NCI-H82 treated with DMSO at 0.1 percent for 48 hours (cell line): Measurements from ENCODE around the gene RGS3.
"Not testable (repeated sequence)": the region's sequence is repeated elsewhere in the genome, so short reads cannot be mapped to it uniquely, and the experiment has no call there.

Experiments used
- DNase-seq: peaks from one replicate; lab custom pipeline; 2025; ENCODE audit not compliant: unreplicated experiment; lab: John Stamatoyannopoulos, UW

Gene RGS3

DNA sequence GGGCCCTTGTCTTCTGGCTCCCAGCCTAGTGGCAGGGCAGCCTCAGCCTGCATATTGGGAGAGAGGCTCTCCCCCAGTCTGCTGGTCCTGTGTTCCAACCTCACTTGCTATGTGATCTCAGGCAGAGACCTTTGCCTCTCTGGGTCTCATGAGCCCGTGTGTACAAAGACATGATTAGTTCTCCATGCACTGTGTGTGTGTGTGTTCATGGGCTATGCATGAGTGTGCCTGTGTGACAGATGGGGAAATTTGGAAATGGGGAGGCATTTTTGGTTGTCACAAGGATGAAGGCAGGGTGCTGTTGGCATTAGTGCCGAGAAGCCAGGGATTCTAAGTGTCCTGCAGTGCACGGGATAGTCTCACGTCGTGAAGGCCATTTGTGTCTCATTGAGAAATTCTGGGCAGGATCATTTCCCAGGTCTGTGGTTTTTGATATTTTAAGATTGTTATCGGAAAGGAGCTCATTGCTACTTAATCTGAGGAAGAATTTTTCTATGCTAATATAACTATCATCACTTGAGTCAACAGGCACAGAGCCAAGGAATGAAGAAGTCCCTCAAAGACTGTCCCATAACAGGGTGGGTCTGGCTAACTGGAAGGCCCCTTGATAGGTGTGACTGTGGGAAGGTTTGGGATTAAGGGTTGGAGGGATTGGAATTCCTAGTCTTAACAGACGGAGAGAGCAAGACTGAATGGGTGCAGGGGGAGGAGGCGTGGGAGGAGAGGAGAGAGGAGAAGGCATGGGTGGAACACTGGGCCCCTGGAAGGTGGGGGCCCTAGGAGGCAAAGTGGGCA lies 168.5 kb downstream of the RGS3 start:
- DNase-seq: no peak

DNA sequence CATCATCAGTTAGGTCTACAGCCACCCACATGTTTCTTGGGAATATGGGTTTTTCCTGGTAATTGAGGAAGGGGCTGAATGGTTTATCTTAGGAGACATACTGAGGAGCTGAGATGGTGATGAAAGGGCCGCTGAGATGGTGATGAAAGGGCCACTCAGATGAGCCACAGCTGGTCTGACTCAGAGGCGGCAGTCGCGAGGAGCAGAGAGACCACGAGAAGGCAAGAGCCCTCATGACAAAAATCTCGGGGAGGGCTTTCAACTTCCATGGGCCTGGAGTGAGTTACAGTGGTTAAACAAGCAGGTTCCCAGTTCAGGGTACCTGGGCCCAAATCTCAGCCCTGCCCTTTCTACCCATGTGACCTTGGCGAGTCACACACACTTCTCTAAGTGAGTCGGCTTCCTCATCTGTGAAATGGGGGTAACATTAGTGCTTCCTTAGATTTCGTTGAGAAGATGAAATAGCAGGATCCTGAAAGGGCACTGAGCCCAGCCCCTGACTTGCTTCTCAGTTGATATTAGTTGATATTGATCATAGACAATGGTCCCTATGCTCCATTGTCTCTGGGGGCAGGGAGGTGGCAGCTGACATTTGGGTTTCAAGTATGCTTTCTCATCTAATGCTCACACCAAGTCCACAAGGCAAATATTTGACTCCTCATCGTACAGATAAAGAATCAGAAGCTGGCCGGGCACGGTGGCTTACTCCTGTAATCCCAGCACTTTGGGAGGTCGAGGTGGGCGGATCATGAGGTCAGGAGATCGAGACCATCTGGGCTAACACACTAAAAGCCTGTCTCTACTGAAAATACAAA lies 169.5 kb downstream of the RGS3 start:
- DNase-seq: no peak

DNA sequence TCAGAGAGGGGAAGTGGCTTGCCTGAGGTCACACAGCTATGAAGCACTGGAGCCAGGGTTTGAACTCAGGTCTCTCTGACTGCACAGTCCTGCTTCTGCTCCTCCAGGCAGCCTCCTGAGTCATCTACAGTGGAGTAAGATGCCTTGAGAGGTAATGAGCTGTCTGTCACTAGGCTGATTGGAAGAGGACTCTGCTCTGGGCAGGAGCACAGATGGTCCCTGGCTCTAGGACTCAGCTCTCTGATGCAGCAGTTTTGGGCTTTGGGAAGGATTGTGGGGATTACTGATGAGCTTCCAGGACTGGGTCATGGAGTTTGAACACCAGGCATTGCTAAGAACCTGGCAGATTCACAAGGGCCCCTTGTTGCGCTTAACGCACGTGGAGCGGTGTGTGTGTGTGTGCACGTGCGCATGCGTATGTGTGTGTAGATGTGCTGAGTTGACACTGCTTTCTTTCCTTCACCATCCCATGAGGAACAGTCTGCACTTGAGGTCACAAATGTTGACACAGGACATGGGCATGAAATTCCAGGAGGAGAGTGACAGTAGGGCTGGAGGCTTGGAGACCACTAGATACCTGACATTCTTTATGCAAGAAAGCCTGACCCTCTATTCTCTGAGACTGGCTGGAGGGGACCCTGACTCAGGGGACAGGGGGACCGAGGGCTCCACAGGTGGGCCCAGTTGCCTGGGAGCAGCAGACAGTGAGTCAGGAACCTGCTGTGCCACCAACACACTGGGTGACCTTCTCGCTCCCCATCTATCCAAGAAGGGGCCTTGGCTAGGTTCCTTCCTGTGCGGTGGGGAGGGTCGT lies 170.5 kb downstream of the RGS3 start:
- peak; percentile 97 for DNase-seq

DNA sequence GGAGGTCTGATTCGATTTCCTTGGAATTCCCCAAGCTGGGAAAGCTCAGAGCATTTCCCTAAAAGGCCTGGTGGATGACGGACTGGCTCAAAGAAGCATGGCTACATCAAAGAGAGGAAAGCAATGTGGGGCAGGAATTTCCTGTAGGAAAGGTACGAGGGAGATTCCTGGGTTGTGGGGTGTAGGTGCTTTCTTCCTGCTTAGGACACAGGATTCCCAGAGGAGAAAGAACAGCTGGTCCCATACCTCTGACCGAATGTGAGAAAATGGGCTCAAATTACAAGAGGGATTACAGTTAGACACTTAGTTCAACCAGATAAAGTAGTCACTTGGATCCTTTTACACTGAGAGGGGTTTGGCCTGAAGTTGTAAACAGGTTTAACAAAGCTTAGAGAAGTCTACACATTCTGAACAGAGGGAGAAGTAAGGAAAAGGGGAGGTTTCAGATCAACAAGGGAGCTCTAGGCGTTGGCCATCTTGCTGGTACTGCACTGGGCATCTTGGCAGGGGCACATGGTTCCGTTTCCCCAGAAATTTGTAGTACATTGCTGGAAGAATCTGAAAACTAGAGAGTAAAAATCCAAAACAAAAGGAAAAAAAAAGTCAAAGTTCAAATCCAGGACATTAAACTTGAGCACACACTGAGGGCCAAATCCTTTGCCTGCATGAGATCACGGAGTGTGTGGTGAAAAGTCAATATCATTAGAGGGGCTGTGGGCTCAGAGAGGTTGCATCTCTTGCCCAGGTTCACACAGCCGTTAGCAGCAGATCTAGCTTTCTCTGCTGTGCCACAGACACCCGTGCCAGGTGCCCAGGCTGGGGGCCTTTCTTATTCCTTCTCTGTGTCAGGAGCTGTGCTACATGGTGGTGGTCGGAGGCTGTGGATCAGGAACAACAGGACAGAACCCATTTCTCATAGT lies 171.3 kb downstream of the RGS3 start:
- DNase-seq: peak; percentile 98

GRCh38 chr9:113635586-113635985 lies 172.1 kb downstream of the RGS3 start:
- no peak for DNase-seq

GRCh38 chr9:113636165-113636564 lies 172.6 kb downstream of the RGS3 start:
- DNase-seq: no peak

DNA sequence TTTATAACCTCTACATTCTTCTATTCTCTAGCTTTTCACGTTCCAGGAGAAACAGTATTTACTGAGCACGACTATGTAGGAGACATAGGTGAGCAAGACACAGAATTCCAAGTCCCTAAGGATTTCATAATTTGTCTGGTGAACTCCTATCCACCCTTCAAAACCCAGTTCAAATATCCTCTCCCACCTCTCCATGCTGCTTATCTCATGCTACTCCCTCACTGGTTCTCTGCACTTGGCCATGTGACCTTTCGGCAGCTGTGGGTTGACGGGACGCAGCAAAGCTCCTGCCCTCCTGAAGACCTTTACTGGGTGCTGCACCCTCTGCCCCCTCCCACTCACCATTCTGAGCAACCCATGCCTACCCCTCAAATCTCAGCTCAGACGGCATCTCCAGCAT lies 173.2 kb downstream of the RGS3 start:
- DNase-seq: no peak

- no peak for DNase-seq
Observed at GRCh38 chr9:113638490-113638889, 175.0 kb downstream of the RGS3 start.

DNA sequence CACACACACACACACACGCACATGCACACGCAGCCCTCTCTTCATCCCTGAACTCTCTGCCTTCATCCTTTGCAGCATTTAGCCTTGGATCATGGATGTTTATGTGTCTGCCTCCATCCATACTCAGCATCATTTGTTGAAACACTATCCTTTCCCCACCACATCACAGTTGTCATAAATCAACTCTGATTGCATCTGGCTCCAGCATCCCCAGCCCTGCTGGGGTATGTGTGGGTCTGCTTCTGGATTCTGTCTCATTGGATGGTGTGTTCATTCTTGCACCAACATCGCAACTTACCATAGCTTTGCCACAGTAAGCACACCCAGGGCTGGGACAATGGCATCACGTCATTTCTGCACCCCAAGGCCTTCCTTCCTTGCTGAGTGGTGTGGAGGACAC lies 175.4 kb downstream of the RGS3 start:
- DNase-seq: no peak

GRCh38 chr9:113639411-113639970 lies 176.0 kb downstream of the RGS3 start:
- DNase-seq: not testable (repeated sequence)

DNA sequence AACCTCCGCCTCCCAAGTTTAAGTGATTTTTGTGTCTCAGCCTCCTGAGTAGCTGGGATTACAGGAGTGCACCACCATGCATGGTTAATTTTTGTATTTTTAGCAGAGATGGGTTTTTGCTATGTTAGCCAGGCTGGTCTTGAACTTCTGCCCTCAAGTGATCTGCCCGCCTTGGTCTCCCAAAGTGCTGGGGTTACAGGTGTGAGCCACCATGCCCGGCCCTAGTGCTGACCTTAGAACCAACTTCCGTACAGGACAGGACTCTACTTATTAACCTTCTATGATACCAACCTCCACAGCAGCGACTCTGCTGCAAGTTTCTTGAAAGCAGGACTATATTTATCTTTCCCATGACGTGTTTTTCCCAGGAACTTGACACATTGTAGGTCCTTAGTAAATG lies 176.9 kb downstream of the RGS3 start:
- no peak for DNase-seq

- DNase-seq: no peak
Observed at GRCh38 chr9:113641100-113641885, 177.8 kb downstream of the RGS3 start.

GRCh38 chr9:113644321-113644720 lies 180.8 kb downstream of the RGS3 start:
- DNase-seq: no peak

- no peak for DNase-seq
Observed at GRCh38 chr9:113645227-113645977, 181.9 kb downstream of the RGS3 start.

- DNase-seq: no peak
Observed at GRCh38 chr9:113645978-113646253, 182.4 kb downstream of the RGS3 start.

DNA sequence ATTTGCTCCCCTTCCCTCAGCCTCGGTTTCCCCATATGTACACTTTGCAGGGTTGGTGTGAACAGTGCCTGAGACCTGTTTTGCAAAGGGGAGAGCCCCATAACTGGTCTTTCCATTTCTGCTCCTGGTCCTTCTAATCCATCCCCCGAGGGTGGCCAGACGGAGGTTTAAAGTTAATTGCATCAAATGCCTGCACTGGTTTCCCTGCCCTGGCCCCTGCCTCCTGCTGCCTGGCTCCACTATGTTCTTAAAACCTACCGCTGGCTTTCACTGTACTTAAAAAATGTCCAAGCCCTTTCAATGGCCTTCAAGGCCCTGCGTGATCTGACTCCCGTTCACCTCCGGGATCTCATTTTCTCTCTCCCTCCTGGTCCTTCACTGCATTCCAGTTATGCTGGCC lies 183.0 kb downstream of the RGS3 start:
- DNase-seq: peak; percentile 63
